PC-3 (cell line): ENCODE data around the gene TEAD1.

ENCODE experiments used
- CTCF ChIP-seq: fragments of 300-600 bp; sonication (generic); conservative IDR thresholded peaks from 2 replicates; pipeline ENCODE4 v1.5.1; 2017; ENCODE audit warnings: antibody characterized with exemption, low read depth, mild to moderate bottlenecking, low read length
- EZH2phosphoT487 ChIP-seq: fragments of 300-600 bp; sonication (generic); IDR thresholded peaks from 2 replicates; pipeline ENCODE4 v1.6.1; 2018; ENCODE audit warnings: mild to moderate bottlenecking, antibody characterized with exemption, low read length, borderline replicate concordance

GRCh38 chr11:12789596-12790215 lies 115.5 kb downstream of the TEAD1 start:
- no peak for TF ChIP-seq CTCF
- no peak for TF ChIP-seq EZH2phosphoT487
